Fibroblast of mammary gland (primary cell): ENCODE measurements around the gene KCNJ15.
"Not testable (repeated sequence)": the region's sequence is repeated elsewhere in the genome, so short reads cannot be mapped to it uniquely, and the experiment has no call there.

ENCODE experiments used
- DNase-seq: peaks from one replicate; pipeline ENCODE4 v3.0.0-alpha.2; 2010; ENCODE audit warnings: low read depth
- H3K4me3 ChIP-seq: 2 replicates; pipeline ENCODE4 v1.5.1; 2011; ENCODE audit warnings: low read depth, mild to moderate bottlenecking, low read length, moderate library complexity; ENCODE audit not compliant: control insufficient read depth
- TF ChIP-seq, protein P1 (sequence below): conservative IDR thresholded peaks from 2 replicates; pipeline ENCODE4 v1.5.1; 2011; ENCODE audit warnings: low read depth, low read length, inconsistent platforms; ENCODE audit not compliant: control insufficient read depth, insufficient read depth

KCNJ15 gene

DNA sequence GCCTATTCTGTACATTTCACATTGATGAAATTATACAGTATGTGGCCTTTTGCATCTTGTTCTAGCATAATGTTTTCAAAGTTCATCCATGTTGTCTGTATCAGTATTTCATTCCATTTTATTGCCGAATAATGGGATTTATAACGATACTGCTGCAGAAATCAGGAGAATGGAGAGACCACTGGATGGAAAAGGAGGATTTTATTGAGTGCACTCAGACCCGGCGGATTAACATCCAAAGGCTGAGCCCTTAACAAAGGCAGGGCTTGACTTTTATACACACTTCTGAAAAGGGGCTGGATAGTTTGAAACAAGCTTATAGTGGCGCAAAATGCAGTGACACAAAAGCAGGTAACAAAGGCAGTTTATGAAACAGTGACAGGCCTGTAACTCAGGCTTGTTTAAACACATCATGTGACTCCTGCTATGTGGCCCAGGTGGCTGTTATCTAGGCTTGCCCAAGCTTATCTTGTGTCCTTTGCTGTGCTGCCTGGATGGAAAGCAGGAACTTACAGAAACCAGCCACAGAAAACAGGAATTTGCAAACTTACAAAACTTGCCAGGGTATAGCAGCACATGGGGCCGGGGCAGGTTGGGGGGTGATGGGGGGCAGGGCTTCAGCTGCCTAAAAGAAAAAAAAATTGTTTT, 32.8 kb upstream of the KCNJ15 start:
- peak; percentile 70 for DNase-seq
- no peak overlapping the region for H3K4me3 ChIP-seq
- TF ChIP-seq, protein P1, sequence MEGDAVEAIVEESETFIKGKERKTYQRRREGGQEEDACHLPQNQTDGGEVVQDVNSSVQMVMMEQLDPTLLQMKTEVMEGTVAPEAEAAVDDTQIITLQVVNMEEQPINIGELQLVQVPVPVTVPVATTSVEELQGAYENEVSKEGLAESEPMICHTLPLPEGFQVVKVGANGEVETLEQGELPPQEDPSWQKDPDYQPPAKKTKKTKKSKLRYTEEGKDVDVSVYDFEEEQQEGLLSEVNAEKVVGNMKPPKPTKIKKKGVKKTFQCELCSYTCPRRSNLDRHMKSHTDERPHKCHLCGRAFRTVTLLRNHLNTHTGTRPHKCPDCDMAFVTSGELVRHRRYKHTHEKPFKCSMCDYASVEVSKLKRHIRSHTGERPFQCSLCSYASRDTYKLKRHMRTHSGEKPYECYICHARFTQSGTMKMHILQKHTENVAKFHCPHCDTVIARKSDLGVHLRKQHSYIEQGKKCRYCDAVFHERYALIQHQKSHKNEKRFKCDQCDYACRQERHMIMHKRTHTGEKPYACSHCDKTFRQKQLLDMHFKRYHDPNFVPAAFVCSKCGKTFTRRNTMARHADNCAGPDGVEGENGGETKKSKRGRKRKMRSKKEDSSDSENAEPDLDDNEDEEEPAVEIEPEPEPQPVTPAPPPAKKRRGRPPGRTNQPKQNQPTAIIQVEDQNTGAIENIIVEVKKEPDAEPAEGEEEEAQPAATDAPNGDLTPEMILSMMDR = no peak

DNA sequence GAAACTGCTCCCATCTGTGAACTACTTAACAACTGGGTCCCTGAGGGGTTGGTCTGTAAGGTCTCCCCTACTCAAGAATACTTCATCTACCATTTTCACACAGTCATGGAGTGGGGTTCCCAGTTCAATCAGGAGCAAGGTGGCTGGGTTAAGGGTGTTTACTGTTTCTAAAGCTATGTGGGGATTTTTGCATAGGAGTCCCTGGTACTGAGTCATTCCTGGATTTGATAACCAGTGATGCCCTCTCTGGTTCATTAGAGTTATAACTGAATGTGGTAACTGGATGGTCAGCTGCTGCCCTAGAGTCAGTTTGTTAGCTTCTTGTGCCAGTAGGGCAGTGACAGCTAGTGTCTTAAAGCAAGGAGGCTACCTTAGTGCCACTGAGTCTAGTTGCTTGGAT, 29.4 kb upstream of the KCNJ15 start:
- no peak for DNase-seq
- TF ChIP-seq, protein P1 = no peak
- no peak overlapping the region for H3K4me3 ChIP-seq

DNA sequence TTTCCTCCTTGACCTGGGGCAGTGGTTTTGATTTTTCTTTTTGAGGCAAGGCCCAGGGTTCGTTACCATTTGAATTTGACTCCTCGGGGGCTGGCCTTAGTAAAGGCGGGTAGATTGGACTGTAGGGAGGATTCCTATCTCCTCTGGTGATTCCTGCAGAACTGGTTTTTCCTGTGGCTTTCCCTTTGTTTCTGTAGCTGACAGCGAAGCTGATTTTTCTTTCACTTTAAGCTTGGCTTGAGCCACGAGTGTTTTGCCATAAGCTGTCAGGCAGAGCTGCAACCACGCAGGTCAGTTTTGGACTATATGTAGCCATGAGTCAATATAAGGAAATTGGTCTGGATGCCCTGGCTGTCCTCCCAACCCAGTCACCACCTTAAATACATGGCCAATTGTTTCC, 28.7 kb upstream of the KCNJ15 start:
- no peak overlapping the region for H3K4me3 ChIP-seq
- no peak for DNase-seq
- TF ChIP-seq, protein P1 = no peak

DNA sequence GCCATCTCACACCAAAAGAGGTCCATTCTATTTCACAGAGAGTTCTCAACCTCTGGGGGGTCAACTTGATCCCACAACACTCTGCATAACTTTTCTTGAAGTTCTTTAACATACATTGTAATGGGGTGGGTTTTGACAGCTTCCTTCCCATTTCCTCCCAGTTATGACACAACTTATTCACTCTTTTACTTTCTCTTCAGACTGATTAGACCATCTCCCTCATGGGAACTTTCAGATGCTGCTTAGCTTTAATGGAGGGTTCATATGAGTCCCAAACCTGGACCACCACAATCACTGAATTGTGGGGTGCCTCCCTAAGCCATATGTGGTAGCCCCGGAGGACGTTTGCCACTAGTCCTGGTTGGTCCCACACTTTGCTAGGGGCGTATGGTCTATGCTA, 28.3 kb upstream of the KCNJ15 start:
- DNase-seq = no peak
- TF ChIP-seq, protein P1 = no peak
- H3K4me3 ChIP-seq = no peak overlapping the region

DNA sequence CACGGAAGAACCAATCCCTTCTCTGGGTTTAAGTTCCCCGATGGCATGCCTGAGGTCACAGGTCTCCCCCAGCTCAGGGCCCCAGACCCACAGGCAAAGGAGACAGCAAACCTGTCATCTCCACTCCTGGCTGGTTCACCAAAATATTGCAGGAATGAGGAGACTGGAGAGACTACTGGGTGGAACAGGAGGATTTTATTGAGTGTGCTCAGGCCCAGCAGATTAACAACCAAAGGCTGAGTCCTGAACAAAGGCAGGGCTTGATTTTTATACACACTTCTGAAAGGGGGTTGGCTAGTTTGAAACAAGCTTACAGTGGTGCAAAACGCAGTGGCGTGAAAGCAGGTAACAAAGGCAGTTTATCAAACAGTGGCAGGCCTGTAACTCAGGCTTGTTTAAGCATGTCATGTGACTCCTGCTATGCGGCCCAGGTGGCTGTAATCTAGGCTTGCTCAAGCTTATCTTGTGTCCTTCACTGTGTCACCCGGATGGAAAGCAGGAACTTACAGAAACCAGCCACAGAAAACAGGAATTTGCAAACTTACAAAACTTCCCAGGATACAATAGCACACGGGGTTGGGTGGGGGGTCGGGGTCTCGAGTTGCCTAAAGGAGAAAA, 27.4 kb upstream of the KCNJ15 start:
- TF ChIP-seq, protein P1 = no peak
- peak; percentile 37 for DNase-seq
- H3K4me3 ChIP-seq = no peak overlapping the region

DNA sequence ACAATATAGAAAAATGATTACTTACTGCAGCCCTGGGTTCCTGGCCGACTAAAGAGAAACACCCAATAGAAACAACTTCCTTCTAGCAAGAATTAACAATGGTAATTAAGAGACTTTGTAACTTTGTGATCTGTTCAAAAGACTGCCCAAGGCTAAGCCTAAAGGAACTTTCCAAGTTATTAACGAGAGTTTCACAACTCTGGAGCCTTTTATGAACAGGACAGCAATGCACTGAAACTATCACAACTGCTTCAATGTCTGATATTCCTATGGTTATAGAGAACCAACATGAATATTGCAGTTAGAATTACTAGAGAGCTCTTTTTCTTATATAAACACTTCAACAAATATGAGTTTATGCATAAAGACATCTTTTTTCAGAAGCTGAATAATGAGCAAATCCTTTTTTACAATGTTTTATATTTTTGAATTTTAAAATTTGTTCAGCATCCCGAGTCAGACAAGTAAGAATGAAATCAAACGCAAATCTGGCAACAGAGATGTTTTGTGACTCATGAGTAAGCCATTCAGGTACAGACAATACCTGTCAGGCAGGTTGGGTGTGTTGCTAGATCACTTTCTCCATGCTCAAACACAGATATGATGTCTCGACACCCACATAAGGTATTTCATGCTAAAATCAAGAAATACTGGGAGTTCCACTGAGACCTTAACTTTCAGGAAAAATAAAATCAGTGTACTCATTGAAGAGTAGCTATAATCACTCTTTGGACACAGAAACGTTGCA, 22.2 kb upstream of the KCNJ15 start:
- no peak overlapping the region for H3K4me3 ChIP-seq
- TF ChIP-seq, protein P1 = no peak
- no peak for DNase-seq

DNA sequence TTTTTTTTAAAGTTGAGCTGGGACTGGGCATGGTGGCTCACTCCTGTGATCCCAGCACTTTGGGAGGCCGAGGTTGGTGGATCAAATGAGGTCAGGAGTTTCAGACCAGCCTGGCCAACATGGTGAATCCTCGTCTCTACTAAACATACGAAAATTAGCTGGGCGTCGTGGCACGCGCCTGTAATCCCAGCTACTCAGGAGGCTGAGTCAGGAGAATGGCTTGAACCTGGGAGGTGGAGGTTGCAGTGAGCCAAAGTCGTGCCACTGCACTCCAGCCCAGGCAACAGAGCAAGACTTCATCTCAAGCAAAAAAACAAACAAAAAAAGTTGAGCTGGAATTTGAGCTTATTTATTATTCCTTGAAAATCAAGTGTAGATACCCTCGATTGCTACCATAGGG, 21.5 kb upstream of the KCNJ15 start:
- not testable (repeated sequence) for DNase-seq, H3K4me3 ChIP-seq
